Liver (tissue), 9 donors: ENCODE data around the gene TRAPPC12. TPM values are rescaled to one million over a fixed set of nuclear protein-coding genes. Genes with fewer than 3 reads are reported as not detected.

ENCODE experiments used
- DNase-seq: peaks from one replicate; pipeline ENCODE4 v3.0.0-alpha.2; 2017; ENCODE audit warnings: low spot score
- H3K27ac ChIP-seq, 2 donors: one replicate each; pipeline ENCODE4 v1.7.0; 2013; ENCODE audit warnings: inconsistent platforms in 2 of 2, low read length in 2 of 2, control low read depth in 1 of 2, low read depth in 1 of 2, mild to moderate bottlenecking in 1 of 2
- H3K27me3 ChIP-seq, 4 donors: one replicate each; pipeline versions ENCODE4 v1.6.1 to v1.7.0; 2013; ENCODE audit warnings: low read length in 3 of 4, inconsistent platforms in 1 of 4, mild to moderate bottlenecking in 1 of 4, moderate library complexity in 1 of 4; ENCODE audit not compliant: control insufficient read depth in 4 of 4, insufficient read depth in 4 of 4
- H3K36me3 ChIP-seq, 4 donors: one replicate each; pipeline versions ENCODE4 v1.6.1 to v1.7.0; 2013; ENCODE audit warnings: low read length in 3 of 4, mild to moderate bottlenecking in 3 of 4, low read depth in 1 of 4, moderate library complexity in 1 of 4; ENCODE audit not compliant: control insufficient read depth in 4 of 4, insufficient read depth in 3 of 4
- H3K4me1 ChIP-seq, 4 donors: one replicate each; pipeline versions ENCODE4 v1.6.1 to v1.7.0; 2013; ENCODE audit warnings: low read length in 3 of 4, mild to moderate bottlenecking in 3 of 4, moderate library complexity in 1 of 4; ENCODE audit not compliant: control insufficient read depth in 4 of 4, insufficient read depth in 4 of 4
- H3K4me3 ChIP-seq, 3 donors: one replicate each; pipeline versions ENCODE4 v1.6.1 to v1.7.0; 2013; ENCODE audit warnings: low read length in 3 of 3, control low read depth in 1 of 3, low read depth in 1 of 3, mild to moderate bottlenecking in 1 of 3
- H3K9ac ChIP-seq, 2 donors: one replicate each; pipeline ENCODE4 v1.7.0; 2013; ENCODE audit warnings: low read length in 2 of 2, mild to moderate bottlenecking in 2 of 2, moderate library complexity in 2 of 2, control low read depth in 1 of 2, low read depth in 1 of 2
- H3K9me3 ChIP-seq, 4 donors: one replicate each; pipeline versions ENCODE4 v1.6.1 to v1.7.0; 2013; ENCODE audit warnings: low read length in 3 of 4; ENCODE audit not compliant: control insufficient read depth in 4 of 4
- CTCF ChIP-seq: fragments of 150-350 bp; IDR thresholded peaks from 2 replicates; pipeline ENCODE4 v1.5.1; 2017; ENCODE audit warnings: improper control_type of control experiment, low read depth, low read length; ENCODE audit not compliant: missing input control
- EGR1 ChIP-seq, 2 donors: IDR thresholded peaks; 2 replicates each; pipeline ENCODE4 v1.6.1; 2016 to 2018; ENCODE audit warnings: antibody characterized with exemption in 2 of 2, low read depth in 2 of 2
- FOXA1 ChIP-seq: IDR thresholded peaks from 2 replicates; pipeline ENCODE4 v1.6.1; 2016; ENCODE audit warnings: antibody characterized with exemption
- GABPA ChIP-seq, 2 donors: IDR thresholded peaks in 1 of 2; conservative IDR thresholded peaks in 1 of 2; 2 replicates each; pipeline ENCODE4 v1.6.1; 2016; ENCODE audit warnings: antibody characterized with exemption in 2 of 2, mild to moderate bottlenecking in 1 of 2, moderate library complexity in 1 of 2
- HNF4A ChIP-seq, 2 donors: conservative IDR thresholded peaks; 2 replicates each; pipeline ENCODE4 v1.6.1; 2016; ENCODE audit warnings: antibody characterized with exemption in 2 of 2, mild to moderate bottlenecking in 2 of 2
- HNF4G ChIP-seq: IDR thresholded peaks from 2 replicates; pipeline ENCODE4 v1.6.1; 2016; ENCODE audit warnings: antibody characterized with exemption
- JUND ChIP-seq, 2 donors: IDR thresholded peaks; 2 replicates each; pipeline ENCODE4 v1.6.1; 2016; ENCODE audit warnings: antibody characterized with exemption in 2 of 2
- NR2F2 ChIP-seq: IDR thresholded peaks from 2 replicates; pipeline ENCODE4 v1.6.1; 2016; ENCODE audit warnings: antibody characterized with exemption
- RAD21 ChIP-seq, 2 donors: IDR thresholded peaks; 2 replicates each; pipeline ENCODE4 v1.6.1; 2016; ENCODE audit warnings: antibody characterized with exemption in 2 of 2, mild to moderate bottlenecking in 2 of 2
- REST ChIP-seq: IDR thresholded peaks from 2 replicates; pipeline ENCODE4 v1.6.1; 2016; ENCODE audit warnings: antibody characterized with exemption, mild to moderate bottlenecking
- SP1 ChIP-seq: IDR thresholded peaks from 2 replicates; pipeline ENCODE4 v1.6.1; 2018; ENCODE audit warnings: antibody characterized with exemption, mild to moderate bottlenecking
- TAF1 ChIP-seq: conservative IDR thresholded peaks from 2 replicates; pipeline ENCODE4 v1.6.1; 2016; ENCODE audit warnings: antibody characterized with exemption, mild to moderate bottlenecking
- YY1 ChIP-seq: IDR thresholded peaks from 2 replicates; pipeline ENCODE4 v1.6.1; 2016; ENCODE audit warnings: antibody characterized with exemption, mild to moderate bottlenecking
- WGBS: extraction: QIAGEN DNeasy Blood & Tissue Kit; methylation state at CpG from one replicate; pipeline ENCODE4 v1.1.7; 2013; 5-methylcytosine and 5-hydroxymethylcytosine counted together
- polyA plus RNA-seq, 2 donors: library from polyadenylated mRNA; stranded (reverse) in 1 of 2; unstranded in 1 of 2; fragments of 200-250 nt in 1 of 2; fragments of >200 nt in 1 of 2; fragmentation: Nextera tagmentation in 1 of 2; extraction: Ambion mirVana in 1 of 2; gene quantifications; one replicate each; pipeline versions ENCODE4 v1.2.1 to v1.2.3, GENCODE V29; 2013 to 2015
- total RNA-seq, 2 donors: library from RNA; depleted of rRNA; stranded (reverse); fragments of >200 nt; gene quantifications; one replicate each; pipeline ENCODE4 v1.2.3, GENCODE V29; 2014
- TF ChIP-seq, protein P1 (sequence below): IDR thresholded peaks from 2 replicates; pipeline ENCODE4 v1.6.1; 2016; ENCODE audit warnings: antibody characterized with exemption
- TF ChIP-seq, protein P2 (sequence below): IDR thresholded peaks from 2 replicates; pipeline ENCODE4 v1.6.1; 2016; ENCODE audit warnings: antibody characterized with exemption
- donor health status: healthy.
- donor health status: healthy.
- donor health status: healthy.
- donor health status: healthy.
- donor health status: healthy.

Gene TRAPPC12
- total and polyA plus RNA-seq, 4 donors = 30.2 to 60.9 (median 39.7) TPM

DNA sequence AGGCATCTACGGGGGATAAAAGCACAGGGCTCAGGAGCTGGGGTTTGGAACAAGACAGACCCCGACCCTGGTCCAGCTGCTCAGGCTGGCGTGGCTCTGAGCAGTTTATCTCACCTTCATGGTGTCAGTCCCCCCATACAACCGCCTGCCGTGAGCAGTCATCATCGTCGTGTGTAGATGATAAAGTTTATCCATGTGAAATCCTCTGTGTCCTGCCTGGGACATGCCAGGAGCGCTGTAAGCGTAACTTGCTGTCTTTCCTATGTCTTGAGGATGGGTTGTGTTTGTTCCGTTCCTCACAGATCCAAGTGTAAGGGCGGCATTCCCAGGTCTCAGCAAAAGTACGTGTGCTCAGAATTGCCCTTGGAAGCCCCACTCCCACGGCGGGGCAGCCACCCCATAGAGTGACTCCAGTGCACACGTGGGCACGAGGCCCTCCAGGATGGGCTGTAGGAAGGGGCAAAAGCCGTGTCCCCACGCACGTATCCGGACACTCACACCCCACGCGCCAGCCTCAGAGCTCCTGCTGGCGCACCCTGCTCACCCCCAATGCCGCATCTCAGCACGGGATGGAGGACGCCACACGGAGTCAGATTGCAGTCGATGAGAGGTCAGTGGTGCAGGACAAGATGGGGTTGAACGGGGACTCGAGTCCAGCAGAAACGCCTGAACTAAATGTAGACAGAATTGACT is 88.9 kb downstream of the TRAPPC12 start:
- 98% methylated on average over 31 of the region's 31 CpGs for WGBS
- Histone ChIP-seq H3K36me3 (peaks cover 14 to 55% (median 36%) of the 10 kb centered on the region in 4 donors), H3K9me3 (no peaks in the 10 kb centered on the region), H3K27ac (no peak overlapping the region), H3K4me3 (no peak overlapping the region), H3K4me1 (no peaks in the 10 kb centered on the region), H3K27me3 (no peaks in the 10 kb centered on the region), H3K9ac (no peak overlapping the region)
- DNase-seq = no peak
- TF ChIP-seq, protein P1, sequence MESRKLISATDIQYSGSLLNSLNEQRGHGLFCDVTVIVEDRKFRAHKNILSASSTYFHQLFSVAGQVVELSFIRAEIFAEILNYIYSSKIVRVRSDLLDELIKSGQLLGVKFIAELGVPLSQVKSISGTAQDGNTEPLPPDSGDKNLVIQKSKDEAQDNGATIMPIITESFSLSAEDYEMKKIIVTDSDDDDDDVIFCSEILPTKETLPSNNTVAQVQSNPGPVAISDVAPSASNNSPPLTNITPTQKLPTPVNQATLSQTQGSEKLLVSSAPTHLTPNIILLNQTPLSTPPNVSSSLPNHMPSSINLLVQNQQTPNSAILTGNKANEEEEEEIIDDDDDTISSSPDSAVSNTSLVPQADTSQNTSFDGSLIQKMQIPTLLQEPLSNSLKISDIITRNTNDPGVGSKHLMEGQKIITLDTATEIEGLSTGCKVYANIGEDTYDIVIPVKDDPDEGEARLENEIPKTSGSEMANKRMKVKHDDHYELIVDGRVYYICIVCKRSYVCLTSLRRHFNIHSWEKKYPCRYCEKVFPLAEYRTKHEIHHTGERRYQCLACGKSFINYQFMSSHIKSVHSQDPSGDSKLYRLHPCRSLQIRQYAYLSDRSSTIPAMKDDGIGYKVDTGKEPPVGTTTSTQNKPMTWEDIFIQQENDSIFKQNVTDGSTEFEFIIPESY = no peak
- TF ChIP-seq RAD21 (IDR thresholded peaks at IDR 0.05) (no peak), JUND (IDR thresholded peaks at IDR 0.05) (no peak), FOXA1 (no peak), NR2F2 (no peak), HNF4A (conservative IDR thresholded peaks at IDR 0.05) (no peak), CTCF (no peak), REST (no peak), GABPA (IDR thresholded peaks at IDR 0.05 in 1 of 2, conservative IDR thresholded peaks at IDR 0.05 in 1 of 2) (no peak), SP1 (no peak), EGR1 (IDR thresholded peaks at IDR 0.05; ENCODE audit: low read depth in 2 of 2) (no peak)
- TF ChIP-seq, protein P2, sequence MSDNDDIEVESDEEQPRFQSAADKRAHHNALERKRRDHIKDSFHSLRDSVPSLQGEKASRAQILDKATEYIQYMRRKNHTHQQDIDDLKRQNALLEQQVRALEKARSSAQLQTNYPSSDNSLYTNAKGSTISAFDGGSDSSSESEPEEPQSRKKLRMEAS = no peak

- Histone ChIP-seq H3K9me3 (no peaks in the 10 kb centered on the region), H3K9ac (no peak overlapping the region), H3K27ac (no peak overlapping the region), H3K4me1 (no peaks in the 10 kb centered on the region), H3K4me3 (no peak overlapping the region), H3K36me3 (peaks cover 14 to 53% (median 34%) of the 10 kb centered on the region in 4 donors), H3K27me3 (no peaks in the 10 kb centered on the region)
- WGBS = 98% methylated on average over 7 of the region's 7 CpGs
- TF ChIP-seq EGR1 (IDR thresholded peaks at IDR 0.05; ENCODE audit: low read depth in 2 of 2) (no peak), TAF1 (no peak), YY1 (no peak), HNF4G (no peak), RAD21 (IDR thresholded peaks at IDR 0.05) (no peak), GABPA (IDR thresholded peaks at IDR 0.05 in 1 of 2, conservative IDR thresholded peaks at IDR 0.05 in 1 of 2) (no peak), CTCF (no peak)
- no peak for DNase-seq
Observed at GRCh38 chr2:3469486-3469885, 90.0 kb downstream of the TRAPPC12 start.
